K562 (cell line): ENCODE measurements around the gene NBEAL2. TPM values are rescaled to one million over a fixed set of nuclear protein-coding genes. Genes with fewer than 3 reads are reported as not detected.

ENCODE experiments used
- AFF4 ChIP-seq: sonication (generic); formaldehyde crosslinking; IDR thresholded peaks from 2 replicates; pipeline ENCODE4 v1.8.0; 2023; ENCODE audit warnings: mild to moderate bottlenecking, missing genetic modification reagents
- C11orf30 ChIP-seq: fragments of 450-650 bp; IDR thresholded peaks from 2 replicates; pipeline ENCODE4 v1.6.1; 2016; ENCODE audit warnings: low read depth, mild to moderate bottlenecking
- CBFA2T3 ChIP-seq: fragments of 450-650 bp; IDR thresholded peaks from 2 replicates; pipeline ENCODE4 v1.6.1; 2017
- CBFB ChIP-seq: sonication (generic); formaldehyde crosslinking; IDR thresholded peaks from 2 replicates; pipeline ENCODE4 v1.4.0; 2020; ENCODE audit warnings: mild to moderate bottlenecking, missing genetic modification reagents
- E2F8 ChIP-seq: fragments of 450-650 bp; IDR thresholded peaks from 2 replicates; pipeline ENCODE4 v1.7.1; 2018; ENCODE audit warnings: mild to moderate bottlenecking, low read depth; ENCODE audit not compliant: partially characterized antibody
- FOXP1 ChIP-seq: sonication (generic); formaldehyde crosslinking; IDR thresholded peaks from 2 replicates; pipeline ENCODE4 v1.8.0; 2022; ENCODE audit warnings: mild to moderate bottlenecking, missing genetic modification reagents
- GTF2E2 ChIP-seq: fragments of 200-800 bp; sonication (Bioruptor generic); IDR thresholded peaks from 2 replicates; pipeline ENCODE4 v1.6.1; 2016; ENCODE audit warnings: missing genetic modification characterization, missing compliant biosample characterization
- HMG20B ChIP-seq: fragments of 250-450 bp; sonication (Bioruptor Pico); IDR thresholded peaks from 2 replicates; pipeline ENCODE4 v1.5.0; 2021; ENCODE audit warnings: mild to moderate bottlenecking
- JUNB ChIP-seq: fragments of 450-650 bp; formaldehyde crosslinking; conservative IDR thresholded peaks from 2 replicates; pipeline ENCODE4 v1.4.0; 2020; ENCODE audit warnings: mild to moderate bottlenecking
- KLF6 ChIP-seq: fragments of 250-450 bp; sonication (Bioruptor Pico); IDR thresholded peaks from 2 replicates; pipeline ENCODE4 v1.4.0; 2020; ENCODE audit warnings: mild to moderate bottlenecking, moderate library complexity, borderline replicate concordance
- MXI1 ChIP-seq: IDR thresholded peaks from 2 replicates; pipeline ENCODE4 v1.6.1; 2011; ENCODE audit warnings: low read depth, mild to moderate bottlenecking, improper control_type of control experiment, low read length
- NCOA6 ChIP-seq: fragments of 450-650 bp; IDR thresholded peaks from 2 replicates; pipeline ENCODE4 v1.6.1; 2017; ENCODE audit warnings: mild to moderate bottlenecking
- NFIX ChIP-seq: fragments of 250-450 bp; sonication (Bioruptor Pico); IDR thresholded peaks from 2 replicates; pipeline ENCODE4 v1.4.0; 2020; ENCODE audit warnings: low read depth, mild to moderate bottlenecking, moderate library complexity
- PTRF ChIP-seq: fragments of 450-650 bp; IDR thresholded peaks from 2 replicates; pipeline ENCODE4 v1.6.1; 2016; ENCODE audit warnings: mild to moderate bottlenecking, missing genetic modification characterization, missing compliant biosample characterization
- RFX5 ChIP-seq: IDR thresholded peaks from 2 replicates; pipeline ENCODE4 v1.6.1; 2011; ENCODE audit warnings: low read depth, mild to moderate bottlenecking, improper control_type of control experiment, low read length
- RHOXF2B ChIP-seq: fragments of 250-450 bp; sonication (Bioruptor Pico); conservative IDR thresholded peaks from 2 replicates; pipeline ENCODE4 v1.5.1; 2021
- XRCC5 ChIP-seq: fragments of 200-400 bp; formaldehyde crosslinking; IDR thresholded peaks from 2 replicates; pipeline ENCODE4 v1.6.1; 2017; ENCODE audit warnings: low read depth, mild to moderate bottlenecking, low read length
- ZFPM2 ChIP-seq: fragments of 250-450 bp; sonication (Bioruptor Pico); IDR thresholded peaks from 2 replicates; pipeline ENCODE4 v1.5.1; 2022; ENCODE audit warnings: mild to moderate bottlenecking
- polyA plus RNA-seq, 8 experiments: library from polyadenylated mRNA; depleted of rRNA in 4 of 8; stranded (reverse) in 5 of 8; unstranded in 3 of 8; fragments of >200 nt; fragmentation: Nextera tagmentation in 2 of 8; fragmentation: Illumina TruSeq in 1 of 8; extraction: Ambion mirVana in 2 of 8; extraction: Trizol in 1 of 8; gene quantifications; 2 replicates each; pipeline versions ENCODE4 v1.2.1 to v1.2.3, GENCODE V29; 2011 to 2014; ENCODE audit warnings: inconsistent platforms in 1 of 8, missing spikeins in 1 of 8
- total RNA-seq, 7 experiments: library from RNA; depleted of rRNA in 6 of 7; stranded (reverse); fragments of >200 nt in 6 of 7; fragmentation: Illumina TruSeq in 2 of 7; extraction: Trizol in 2 of 7; gene quantifications; 2 replicates each; pipeline versions ENCODE4 v1.2.1 to v1.2.3, GENCODE V29; 2011 to 2021; ENCODE audit warnings: low replicate concordance in 1 of 7
- TF ChIP-seq, protein P1 (sequence below): IDR thresholded peaks from 3 replicates; pipeline ENCODE4 v1.6.1; 2011; ENCODE audit warnings: borderline replicate concordance, mild to moderate bottlenecking, moderate library complexity; ENCODE audit not compliant: insufficient read length; ENCODE audit errors: extremely low read depth

The NBEAL2 gene
- total and polyA plus RNA-seq, 9 of the 15 experiments (the other 6 are each of a cell fraction or from before 2014, with no cell fraction given), result 0.06 to 114 (median 29.6) TPM

DNA sequence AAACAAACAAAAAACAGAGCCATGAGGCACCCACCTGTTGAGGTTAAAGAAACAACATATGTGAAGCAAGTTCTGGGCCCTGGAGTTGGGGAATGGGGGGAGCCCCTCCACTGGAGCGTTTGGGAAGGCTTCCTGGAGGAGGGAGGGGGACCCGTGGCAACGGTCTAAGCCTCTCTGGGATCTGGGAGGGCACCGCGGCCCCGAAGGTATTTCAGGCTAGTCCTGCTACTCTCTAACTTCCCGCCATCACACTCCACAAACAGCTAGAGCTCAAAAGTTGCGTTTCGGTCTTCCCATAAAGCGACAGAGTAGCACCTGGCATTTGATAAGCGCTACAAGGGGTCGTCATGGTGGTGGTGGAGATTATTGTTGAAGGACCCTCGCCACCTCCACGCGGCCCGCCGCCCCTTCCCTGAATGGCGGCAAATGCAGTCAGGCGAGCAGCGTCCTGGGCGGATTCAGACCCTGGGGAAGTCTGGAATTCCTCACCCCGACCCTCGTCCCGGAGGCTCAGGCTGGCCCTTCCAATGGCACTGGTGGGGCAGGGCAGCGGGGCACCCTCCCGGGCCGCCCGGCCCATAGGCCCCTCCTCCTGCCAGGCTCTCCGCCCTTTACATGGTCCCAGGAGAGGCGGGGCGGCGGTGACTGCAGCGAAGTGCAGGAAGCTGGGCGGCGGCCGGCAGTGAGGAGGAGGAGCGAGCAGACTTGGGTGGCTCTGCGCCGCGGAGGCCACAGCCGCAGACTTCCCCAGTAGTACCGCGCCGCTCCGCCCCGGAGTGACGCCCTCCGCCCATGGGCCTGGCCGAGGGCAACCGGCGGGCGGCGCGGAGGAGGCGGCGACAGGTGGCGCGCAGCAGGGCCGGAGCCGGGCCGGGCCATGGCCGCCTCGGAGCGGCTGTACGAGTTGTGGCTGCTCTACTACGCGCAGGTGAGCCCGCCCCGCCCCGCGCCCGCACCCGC is at the start of gene NBEAL2 (continued):
- peak; percentile 24; the same call in 1 of the 2 replicates for TF ChIP-seq AFF4 (CRISPR knock-in tag)
- 0 out of 2 replicates have a peak, but pooled peaks have one; percentile 45 for TF ChIP-seq XRCC5
- peak; percentile 86 for TF ChIP-seq FOXP1 (CRISPR knock-in tag)
- no peak for TF ChIP-seq KLF6 (CRISPR knock-in tag)
- TF ChIP-seq HMG20B (CRISPR knock-in tag), result no peak
- TF ChIP-seq RFX5, result no peak
- no peak for TF ChIP-seq NFIX (CRISPR knock-in tag)
- no peak for TF ChIP-seq ZFPM2 (CRISPR knock-in tag)
- TF ChIP-seq CBFA2T3, result no peak
- no peak; the same call in 1 of the 2 replicates for TF ChIP-seq JUNB (CRISPR knock-in tag)
- no peak for TF ChIP-seq PTRF (tag)
- TF ChIP-seq MXI1, result no peak
- no peak for TF ChIP-seq CBFB (CRISPR knock-in tag)
- TF ChIP-seq C11orf30, result no peak
- TF ChIP-seq GTF2E2 (tag), result no peak
- TF ChIP-seq RHOXF2B (CRISPR knock-in tag), result no peak
- TF ChIP-seq, protein P1, sequence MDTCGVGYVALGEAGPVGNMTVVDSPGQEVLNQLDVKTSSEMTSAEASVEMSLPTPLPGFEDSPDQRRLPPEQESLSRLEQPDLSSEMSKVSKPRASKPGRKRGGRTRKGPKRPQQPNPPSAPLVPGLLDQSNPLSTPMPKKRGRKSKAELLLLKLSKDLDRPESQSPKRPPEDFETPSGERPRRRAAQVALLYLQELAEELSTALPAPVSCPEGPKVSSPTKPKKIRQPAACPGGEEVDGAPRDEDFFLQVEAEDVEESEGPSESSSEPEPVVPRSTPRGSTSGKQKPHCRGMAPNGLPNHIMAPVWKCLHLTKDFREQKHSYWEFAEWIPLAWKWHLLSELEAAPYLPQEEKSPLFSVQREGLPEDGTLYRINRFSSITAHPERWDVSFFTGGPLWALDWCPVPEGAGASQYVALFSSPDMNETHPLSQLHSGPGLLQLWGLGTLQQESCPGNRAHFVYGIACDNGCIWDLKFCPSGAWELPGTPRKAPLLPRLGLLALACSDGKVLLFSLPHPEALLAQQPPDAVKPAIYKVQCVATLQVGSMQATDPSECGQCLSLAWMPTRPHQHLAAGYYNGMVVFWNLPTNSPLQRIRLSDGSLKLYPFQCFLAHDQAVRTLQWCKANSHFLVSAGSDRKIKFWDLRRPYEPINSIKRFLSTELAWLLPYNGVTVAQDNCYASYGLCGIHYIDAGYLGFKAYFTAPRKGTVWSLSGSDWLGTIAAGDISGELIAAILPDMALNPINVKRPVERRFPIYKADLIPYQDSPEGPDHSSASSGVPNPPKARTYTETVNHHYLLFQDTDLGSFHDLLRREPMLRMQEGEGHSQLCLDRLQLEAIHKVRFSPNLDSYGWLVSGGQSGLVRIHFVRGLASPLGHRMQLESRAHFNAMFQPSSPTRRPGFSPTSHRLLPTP, result peak; percentile 86
- no peak for TF ChIP-seq NCOA6
- TF ChIP-seq E2F8, result peak; percentile 43
